ENCODE results near the gene CAPN11.

DNA sequence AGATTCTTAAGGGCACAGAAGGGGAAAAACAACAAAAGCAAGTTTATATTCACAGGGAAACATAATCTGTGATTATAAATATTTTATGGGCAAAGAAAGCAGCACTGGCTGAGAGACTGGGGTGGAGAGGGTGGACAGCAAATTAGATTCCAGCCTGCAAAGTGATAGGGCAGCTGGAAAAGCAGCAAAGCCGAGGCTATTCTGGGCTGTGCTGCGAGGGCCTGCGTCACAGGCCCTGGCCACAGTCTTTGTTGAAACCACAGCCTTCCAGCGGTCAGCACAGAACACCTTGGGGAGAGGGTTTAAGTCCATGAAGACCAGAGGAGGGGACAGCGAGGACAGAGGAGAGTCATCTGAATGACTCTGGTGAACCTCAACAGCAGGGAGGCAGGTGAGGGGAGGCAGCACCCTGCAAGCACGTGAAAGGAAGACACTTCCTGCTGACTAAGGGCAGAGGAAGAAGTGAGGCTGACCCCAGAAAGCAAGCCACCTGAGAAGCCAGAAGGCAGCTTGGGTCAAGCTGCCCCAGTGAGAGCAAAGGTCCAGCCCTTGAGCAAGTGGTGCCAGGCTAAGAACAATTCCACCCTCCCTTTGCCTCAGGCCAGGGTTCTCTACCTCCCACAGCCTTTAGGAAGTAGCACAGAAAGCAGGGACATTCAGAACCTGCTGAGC is 48.5 kb upstream of the CAPN11 start:
- TF ChIP-seq, protein P1, sequence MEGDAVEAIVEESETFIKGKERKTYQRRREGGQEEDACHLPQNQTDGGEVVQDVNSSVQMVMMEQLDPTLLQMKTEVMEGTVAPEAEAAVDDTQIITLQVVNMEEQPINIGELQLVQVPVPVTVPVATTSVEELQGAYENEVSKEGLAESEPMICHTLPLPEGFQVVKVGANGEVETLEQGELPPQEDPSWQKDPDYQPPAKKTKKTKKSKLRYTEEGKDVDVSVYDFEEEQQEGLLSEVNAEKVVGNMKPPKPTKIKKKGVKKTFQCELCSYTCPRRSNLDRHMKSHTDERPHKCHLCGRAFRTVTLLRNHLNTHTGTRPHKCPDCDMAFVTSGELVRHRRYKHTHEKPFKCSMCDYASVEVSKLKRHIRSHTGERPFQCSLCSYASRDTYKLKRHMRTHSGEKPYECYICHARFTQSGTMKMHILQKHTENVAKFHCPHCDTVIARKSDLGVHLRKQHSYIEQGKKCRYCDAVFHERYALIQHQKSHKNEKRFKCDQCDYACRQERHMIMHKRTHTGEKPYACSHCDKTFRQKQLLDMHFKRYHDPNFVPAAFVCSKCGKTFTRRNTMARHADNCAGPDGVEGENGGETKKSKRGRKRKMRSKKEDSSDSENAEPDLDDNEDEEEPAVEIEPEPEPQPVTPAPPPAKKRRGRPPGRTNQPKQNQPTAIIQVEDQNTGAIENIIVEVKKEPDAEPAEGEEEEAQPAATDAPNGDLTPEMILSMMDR (IDR thresholded peaks at IDR 0.05; ENCODE audit: borderline replicate concordance, extremely low read depth, low read length, poor library complexity, severe bottlenecking) = no peak
- no peak for TF ChIP-seq EZH2 (IDR thresholded peaks at IDR 0.05; ENCODE audit: borderline replicate concordance, low read depth, low read length, severe bottlenecking)

Data from DND-41 (cell line).